Mesenteric fat pad (tissue), 1 donor: ENCODE measurements around the gene PDE4A. TPM values are rescaled to one million over a fixed set of nuclear protein-coding genes. Genes with fewer than 3 reads are reported as not detected.
A peak's percentile ranks its signal among the peaks of the same experiment; 100 is the strongest.
"Not testable (repeated sequence)": the region's sequence is repeated elsewhere in the genome, so short reads cannot be mapped to it uniquely, and the experiment has no call there.

Source experiments
- DNase-seq: peaks from one replicate; pipeline ENCODE4 v3.0.0-alpha.2; 2020; ENCODE audit warnings: low spot score
- total RNA-seq: library from RNA; stranded (reverse); fragmentation: NEBNext Ultra II Directional; extraction: Animal tissue kit (Norgen Biotek cat#: 25700); gene quantifications from one replicate; pipeline ENCODE4 v1.2.1, GENCODE V29; 2021
- donor health status: DM: yes; HTN: yes; CAD: no.

PDE4A gene
- total RNA-seq, 1 donor from 2014 or later = 28.5 TPM

- peak; percentile 97 for DNase-seq
Observed at GRCh38 chr19:10461047-10461949, 41.0 kb downstream of the PDE4A start.

- DNase-seq = not testable (repeated sequence)
Observed at GRCh38 chr19:10462042-10462441, 41.7 kb downstream of the PDE4A start.

DNA sequence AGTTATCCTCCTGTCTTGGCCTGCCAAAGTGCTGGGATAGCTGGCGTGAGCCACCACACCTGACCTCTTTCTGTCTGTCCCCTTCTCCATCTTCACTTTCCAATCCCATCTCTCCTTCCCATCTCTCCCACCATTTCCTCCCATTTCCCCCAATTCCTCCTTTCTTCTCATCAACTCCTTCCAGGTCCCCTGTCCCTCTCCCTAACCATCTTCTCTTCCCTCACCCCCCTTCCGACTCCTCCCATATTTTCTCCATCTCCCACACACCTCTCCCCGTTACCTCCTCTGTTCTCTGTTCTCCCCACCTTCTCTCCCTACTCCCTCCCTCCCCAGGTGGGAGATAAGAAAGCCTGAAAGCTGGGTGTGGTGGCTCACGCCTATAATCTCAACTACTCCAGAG lies 42.2 kb downstream of the PDE4A start:
- no peak for DNase-seq

DNA sequence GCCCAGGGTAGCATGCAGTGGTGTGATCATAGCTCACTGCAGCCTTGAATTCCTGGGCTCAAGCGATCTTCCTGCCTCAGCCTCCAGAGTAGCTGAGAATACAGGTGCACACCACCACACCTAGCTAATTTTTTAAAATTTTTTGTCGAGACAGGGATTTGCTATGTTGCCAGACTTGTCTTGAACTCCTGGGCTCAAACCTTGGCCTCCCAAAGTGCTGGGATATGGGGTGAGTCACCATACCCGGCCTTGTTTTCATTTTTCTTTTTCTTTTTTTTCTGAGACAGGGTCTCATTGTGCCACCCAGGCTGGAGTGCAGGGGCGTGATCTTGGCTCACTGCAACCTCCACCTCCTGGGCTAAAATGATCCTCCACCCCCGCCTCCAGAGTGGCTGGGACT lies 44.1 kb downstream of the PDE4A start:
- no peak for DNase-seq

DNA sequence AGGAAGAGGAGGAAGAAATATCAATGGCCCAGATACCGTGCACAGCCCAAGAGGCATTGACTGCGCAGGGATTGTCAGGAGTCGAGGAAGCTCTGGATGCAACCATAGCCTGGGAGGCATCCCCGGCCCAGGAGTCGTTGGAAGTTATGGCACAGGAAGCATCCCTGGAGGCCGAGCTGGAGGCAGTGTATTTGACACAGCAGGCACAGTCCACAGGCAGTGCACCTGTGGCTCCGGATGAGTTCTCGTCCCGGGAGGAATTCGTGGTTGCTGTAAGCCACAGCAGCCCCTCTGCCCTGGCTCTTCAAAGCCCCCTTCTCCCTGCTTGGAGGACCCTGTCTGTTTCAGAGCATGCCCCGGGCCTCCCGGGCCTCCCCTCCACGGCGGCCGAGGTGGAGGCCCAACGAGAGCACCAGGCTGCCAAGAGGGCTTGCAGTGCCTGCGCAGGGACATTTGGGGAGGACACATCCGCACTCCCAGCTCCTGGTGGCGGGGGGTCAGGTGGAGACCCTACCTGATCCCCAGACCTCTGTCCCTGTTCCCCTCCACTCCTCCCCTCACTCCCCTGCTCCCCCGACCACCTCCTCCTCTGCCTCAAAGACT lies 46.9 kb downstream of the PDE4A start:
- no peak for DNase-seq

DNA sequence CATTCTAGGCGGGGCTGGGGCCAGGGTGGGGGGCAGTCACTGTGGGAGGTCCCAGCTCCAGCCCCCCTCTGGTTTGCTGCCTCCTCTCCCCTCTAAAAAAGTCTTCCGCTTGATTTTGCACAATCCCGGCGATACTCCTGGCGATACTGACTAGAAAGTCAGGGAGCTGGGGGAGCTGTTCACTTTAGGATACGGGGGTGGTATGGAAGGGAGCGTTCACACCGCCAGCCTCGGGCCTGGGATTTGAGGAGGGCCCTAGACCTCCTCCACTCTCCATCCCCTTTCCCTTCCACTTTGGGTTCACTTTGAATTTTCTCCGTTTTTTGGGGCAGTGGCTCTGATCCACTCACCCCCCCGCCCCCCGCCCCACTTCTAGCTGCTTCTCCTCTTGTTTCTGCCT lies 47.8 kb downstream of the PDE4A start:
- DNase-seq = no peak

DNA sequence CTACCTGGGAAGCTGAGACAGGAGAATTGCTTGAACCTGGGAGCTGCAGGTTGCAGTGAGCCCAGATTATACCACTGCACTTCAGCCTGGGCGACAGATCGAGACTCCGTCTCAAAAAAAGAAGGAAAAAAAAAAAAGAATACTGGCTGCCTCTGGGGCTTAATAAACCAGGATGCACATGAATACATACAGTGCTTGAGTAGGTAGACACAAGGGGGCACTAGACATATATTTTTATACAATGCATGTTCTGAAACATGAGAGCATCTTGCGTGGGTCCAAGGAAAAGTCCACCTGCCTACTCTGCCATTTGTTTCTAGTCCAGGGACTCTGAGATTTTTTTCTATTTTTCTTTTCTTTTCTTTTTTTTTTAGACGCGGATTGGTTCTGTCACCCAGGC lies 51.6 kb downstream of the PDE4A start:
- no peak for DNase-seq

GRCh38 chr19:10473192-10473591 lies 52.9 kb downstream of the PDE4A start:
- DNase-seq = no peak

GRCh38 chr19:10474962-10475451 lies 54.7 kb downstream of the PDE4A start:
- DNase-seq = no peak

DNA sequence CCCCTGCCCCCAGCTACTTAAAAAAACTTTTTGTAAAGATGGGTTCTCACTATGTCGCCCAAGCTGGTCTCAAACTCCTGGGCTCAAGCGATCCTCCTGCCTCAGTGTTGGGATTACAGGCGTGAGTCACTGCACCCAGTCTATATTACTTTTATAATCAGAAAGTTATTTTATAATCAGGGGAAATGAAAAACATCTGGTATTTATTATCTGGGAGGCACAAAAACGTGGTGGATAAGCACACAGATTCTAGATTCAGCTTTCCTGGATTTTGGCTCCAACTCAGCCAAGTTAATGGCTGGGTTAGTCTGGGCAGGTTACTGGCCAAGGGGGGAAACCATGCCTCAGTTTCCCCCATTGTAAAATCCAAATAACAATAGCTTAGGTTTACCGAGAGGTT lies 58.1 kb downstream of the PDE4A start:
- no peak for DNase-seq

GRCh38 chr19:10478903-10479384 lies 58.6 kb downstream of the PDE4A start:
- peak; percentile 93 for DNase-seq

DNA sequence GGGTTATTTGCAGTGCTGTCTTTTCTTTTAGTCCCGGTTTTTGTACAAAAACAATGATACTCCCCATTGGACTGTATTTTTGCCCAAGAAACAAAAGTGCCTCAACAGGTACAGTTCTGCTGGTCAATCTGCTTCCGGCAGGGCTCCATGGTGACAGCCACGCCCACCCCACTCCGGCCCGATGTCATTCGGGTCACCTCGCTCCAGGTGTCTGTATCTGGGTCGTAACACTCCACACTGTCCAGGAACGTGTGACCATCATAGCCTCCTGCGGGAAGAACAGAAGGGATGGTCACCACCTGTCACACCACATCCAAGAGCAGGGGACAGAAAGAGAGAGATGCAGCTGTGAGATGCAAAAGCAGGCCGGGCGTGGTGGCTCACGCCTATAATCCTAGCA lies 66.2 kb downstream of the PDE4A start:
- DNase-seq = no peak

- DNase-seq = no peak
Observed at GRCh38 chr19:10491472-10492047, 71.2 kb downstream of the PDE4A start.

GRCh38 chr19:10497371-10497770 lies 77.0 kb downstream of the PDE4A start:
- DNase-seq = no peak

GRCh38 chr19:10499550-10500246 lies 79.4 kb downstream of the PDE4A start:
- DNase-seq = no peak

GRCh38 chr19:10500247-10500592 lies 79.9 kb downstream of the PDE4A start:
- DNase-seq = no peak

- DNase-seq = peak; percentile 91
Observed at GRCh38 chr19:10501971-10502523, 81.7 kb downstream of the PDE4A start.

GRCh38 chr19:10502524-10503001 lies 82.2 kb downstream of the PDE4A start:
- DNase-seq = peak; percentile 98

GRCh38 chr19:10503002-10503789 lies 82.9 kb downstream of the PDE4A start, which contains the start of gene KEAP1:
KEAP1 (minus strand) TSS chr19:10503356; CDS start chr19:10500033, 3,323 bp downstream.
- DNase-seq = no peak

- no peak for DNase-seq
Observed at GRCh38 chr19:10505583-10506229, 85.4 kb downstream of the PDE4A start.
